Activated CD8-positive, alpha-beta T cell treated with anti-CD3 and anti-CD28 coated beads, Interleukin-2, amount 10 ng/mL, durations not matched to agents 7 days and 5 days (primary cell): Measurements from ENCODE around the gene CSMD2. TPM values are rescaled to one million over a fixed set of nuclear protein-coding genes. Genes with fewer than 3 reads are reported as not detected.
"Not testable (repeated sequence)": the region's sequence is repeated elsewhere in the genome, so short reads cannot be mapped to it uniquely, and the experiment has no call there.

Source experiments
- ATAC-seq: fragments of 150-1000 bp; cut with Tn5 transposase; one replicate; pipeline ENCODE4 v1.10.0; 2021; ENCODE audit warnings: moderate library complexity
- CTCF ChIA-PET: fragments of 350-600 bp; sonication (Branson Sonifier 250); formaldehyde crosslinking; loops from one replicate; lab custom pipeline; 2021; ENCODE audit warnings: antibody characterized with exemption; lab: Charles Lee
- POLR2A ChIA-PET: fragments of 350-600 bp; sonication (Branson Sonifier 250); formaldehyde crosslinking; loops from one replicate; lab custom pipeline; 2021; ENCODE audit warnings: antibody characterized with exemption; lab: Charles Lee
- DNase-seq: peaks from one replicate; pipeline ENCODE4 v3.0.0-alpha.2; 2020
- H3K27ac Mint-ChIP-seq: one replicate; pipeline ENCODE4 v1.8.0; 2021; ENCODE audit warnings: mild to moderate bottlenecking, mixed read lengths
- H3K27me3 Mint-ChIP-seq: one replicate; pipeline ENCODE4 v1.8.0; 2021; ENCODE audit warnings: low read depth, mixed read lengths
- H3K36me3 Mint-ChIP-seq: one replicate; pipeline ENCODE4 v1.8.0; 2021; ENCODE audit warnings: low read depth, mixed read lengths
- H3K4me1 Mint-ChIP-seq: one replicate; pipeline ENCODE4 v1.8.0; 2021; ENCODE audit warnings: low read depth, mixed read lengths
- H3K4me3 Mint-ChIP-seq: one replicate; pipeline ENCODE4 v1.8.0; 2021; ENCODE audit warnings: mild to moderate bottlenecking, mixed read lengths
- H3K9me3 Mint-ChIP-seq: one replicate; pipeline ENCODE4 v1.8.0; 2022; ENCODE audit warnings: mixed read lengths; ENCODE audit not compliant: insufficient read depth
- total RNA-seq, 2 experiments: library from RNA; stranded (reverse); gene quantifications; one replicate each; pipeline ENCODE4 v1.2.3, GENCODE V29; 2021

Gene CSMD2
- total RNA-seq, 2 experiments from 2014 or later = not detected

DNA sequence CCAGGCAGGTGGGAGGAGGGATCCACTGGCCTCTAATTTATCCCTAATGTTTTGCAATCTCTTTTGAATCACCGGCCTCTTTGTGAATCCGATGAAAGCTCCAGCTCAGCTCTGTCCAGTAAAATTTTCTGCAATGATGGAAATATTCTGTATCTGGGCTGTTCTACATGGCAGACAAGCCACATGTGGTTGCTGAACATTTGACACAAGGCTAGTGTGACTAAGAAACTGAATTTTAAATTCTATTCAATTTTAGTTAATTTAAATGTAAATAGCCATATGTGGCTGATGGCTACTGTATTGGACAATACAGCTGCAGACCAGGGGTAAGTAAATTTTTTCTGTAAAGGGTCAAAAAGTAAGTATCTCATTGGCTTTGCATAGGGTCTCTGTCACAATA is 135.1 kb downstream of the CSMD2 start:
- ATAC-seq (no peak), DNase-seq (no peak)
- CTCF ChIA-PET = no interaction called here
- no peaks in the 10 kb centered on the region for H3K9me3 Mint-ChIP-seq
- H3K27me3 Mint-ChIP-seq = peaks cover 19% of the 10 kb centered on the region
- POLR2A ChIA-PET = no interaction called here
- H3K4me3 Mint-ChIP-seq = no peak overlapping the region
- H3K4me1 Mint-ChIP-seq = no peaks in the 10 kb centered on the region
- no peak overlapping the region for H3K27ac Mint-ChIP-seq
- no peaks in the 10 kb centered on the region for H3K36me3 Mint-ChIP-seq

DNA sequence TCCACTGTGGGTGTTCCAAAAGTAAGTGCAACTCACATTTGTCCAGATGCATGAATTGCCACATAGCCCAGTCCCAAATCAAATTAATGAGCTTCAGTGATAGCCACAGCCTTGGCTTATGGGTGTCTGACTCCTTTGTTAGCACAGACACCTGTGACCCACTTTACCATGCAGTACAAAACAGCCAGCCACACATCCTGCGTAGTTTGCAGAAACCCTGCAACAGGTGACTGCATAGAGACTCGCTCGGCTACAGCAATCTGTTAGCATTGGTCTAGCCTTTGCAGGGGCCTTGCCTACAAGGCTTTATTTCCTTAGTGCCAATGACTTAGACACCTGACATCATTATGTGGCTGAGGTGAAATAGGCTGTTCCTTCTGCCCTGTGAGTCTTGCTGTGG is 135.5 kb downstream of the CSMD2 start:
- H3K4me3 Mint-ChIP-seq = no peak overlapping the region

DNA sequence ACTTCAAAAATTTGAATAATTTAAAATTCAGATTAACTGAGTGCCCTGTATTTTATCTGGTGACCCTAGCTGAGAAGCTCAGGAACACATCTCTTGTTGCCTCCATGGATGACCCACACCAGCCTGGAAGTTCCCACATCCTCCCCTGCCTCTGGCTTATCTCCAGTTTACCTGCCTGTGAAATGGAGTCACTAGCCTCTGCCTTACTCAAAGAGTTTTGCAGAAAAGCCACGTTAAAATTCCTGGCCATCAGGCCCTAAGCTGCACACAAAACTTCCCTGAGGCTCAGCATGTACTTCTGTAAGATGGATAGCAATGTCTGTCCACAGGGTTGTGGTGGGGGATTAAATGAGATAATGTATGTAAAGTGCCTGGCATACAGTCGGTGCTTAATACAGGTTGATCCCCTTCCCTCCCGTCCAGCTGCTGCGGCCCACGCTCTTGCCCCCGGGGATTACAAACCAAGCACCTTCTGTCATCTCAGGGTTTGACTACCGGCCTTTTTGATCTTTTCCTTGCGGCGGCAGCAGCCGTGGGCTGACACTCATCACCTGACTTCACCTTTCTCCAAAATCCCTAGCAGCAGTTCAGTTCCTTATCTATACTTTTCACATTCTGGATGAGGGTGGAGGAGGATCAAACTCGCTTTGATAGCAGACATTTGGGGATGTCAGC is 136.5 kb downstream of the CSMD2 start:
- H3K27ac Mint-ChIP-seq = no peak overlapping the region
- CTCF ChIA-PET = no interaction called here

More for the DNA sequence above, 135.5 kb downstream of the CSMD2 start:
- DNase-seq = no peak
- no peaks in the 10 kb centered on the region for H3K4me1 Mint-ChIP-seq
- ChIA-PET CTCF (no interaction called here), POLR2A (no interaction called here)
- no peaks in the 10 kb centered on the region for H3K36me3 Mint-ChIP-seq
- H3K9me3 Mint-ChIP-seq = no peaks in the 10 kb centered on the region
- no peak overlapping the region for H3K27ac Mint-ChIP-seq
- no peak for ATAC-seq
- peaks cover 21% of the 10 kb centered on the region for H3K27me3 Mint-ChIP-seq

DNA sequence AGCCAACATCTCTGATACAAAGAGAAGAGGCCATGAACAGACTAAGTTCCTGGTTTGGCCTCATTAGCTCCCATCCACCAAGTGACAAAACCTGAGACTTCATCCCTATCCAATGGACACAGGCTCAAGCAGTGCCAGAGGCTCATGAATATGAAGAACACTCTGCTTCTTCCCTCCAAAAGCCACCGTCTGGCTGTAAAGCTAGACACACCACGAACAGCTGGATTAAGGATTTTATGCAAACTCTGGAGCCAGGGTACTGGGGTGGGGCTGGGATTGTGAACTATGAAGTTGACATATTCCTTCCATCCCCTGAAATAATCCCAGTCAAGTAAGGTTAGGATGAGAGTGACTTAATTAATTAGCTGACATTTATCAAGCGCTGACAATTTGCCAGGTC is 139.4 kb downstream of the CSMD2 start:
- no peaks in the 10 kb centered on the region for H3K36me3 Mint-ChIP-seq
- H3K27ac Mint-ChIP-seq = no peak overlapping the region
- H3K4me1 Mint-ChIP-seq = no peaks in the 10 kb centered on the region
- ATAC-seq (no peak), DNase-seq (no peak)
- H3K27me3 Mint-ChIP-seq = peaks cover 21% of the 10 kb centered on the region
- CTCF ChIA-PET = no interaction called here
- H3K4me3 Mint-ChIP-seq = no peak overlapping the region
- H3K9me3 Mint-ChIP-seq = no peaks in the 10 kb centered on the region
- POLR2A ChIA-PET = no interaction called here

More for the DNA sequence above, 136.5 kb downstream of the CSMD2 start:
- peaks cover 21% of the 10 kb centered on the region for H3K27me3 Mint-ChIP-seq
- no peak overlapping the region for H3K4me3 Mint-ChIP-seq
- POLR2A ChIA-PET = no interaction called here
- ATAC-seq (no peak), DNase-seq (no peak)
- H3K9me3 Mint-ChIP-seq = no peaks in the 10 kb centered on the region
- no peaks in the 10 kb centered on the region for H3K36me3 Mint-ChIP-seq
- no peaks in the 10 kb centered on the region for H3K4me1 Mint-ChIP-seq

DNA sequence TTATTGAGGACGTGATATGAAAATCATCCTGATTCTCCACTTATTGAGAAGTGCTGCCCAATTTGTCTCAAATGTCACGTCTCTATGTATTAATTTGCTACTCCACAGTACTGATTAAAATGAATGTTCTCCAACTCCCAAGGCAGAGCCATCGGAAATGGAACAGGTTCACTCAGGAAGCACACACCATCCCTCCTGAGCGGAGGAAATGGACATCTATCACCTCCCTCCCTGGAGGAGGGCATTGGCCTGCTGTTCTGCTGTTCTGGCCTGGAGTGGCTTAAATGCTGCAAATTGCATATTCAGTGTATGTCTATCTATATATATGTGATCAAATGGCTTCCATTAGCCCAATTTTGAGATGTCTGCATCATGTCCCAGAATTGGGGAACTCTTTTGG is 140.5 kb downstream of the CSMD2 start:
- H3K36me3 Mint-ChIP-seq = no peaks in the 10 kb centered on the region
- H3K27me3 Mint-ChIP-seq = peaks cover 21% of the 10 kb centered on the region
- no peaks in the 10 kb centered on the region for H3K4me1 Mint-ChIP-seq
- no peak overlapping the region for H3K4me3 Mint-ChIP-seq
- no peaks in the 10 kb centered on the region for H3K9me3 Mint-ChIP-seq
- no peak for DNase-seq
- no peak overlapping the region for H3K27ac Mint-ChIP-seq
- ChIA-PET POLR2A (no interaction called here), CTCF (interaction anchor here (1.8 kb wide), 1 partner anchor 11 kb away, joined by 5 read pairs; no protein-coding TSS in a partner anchor)
- no peak for ATAC-seq

DNA sequence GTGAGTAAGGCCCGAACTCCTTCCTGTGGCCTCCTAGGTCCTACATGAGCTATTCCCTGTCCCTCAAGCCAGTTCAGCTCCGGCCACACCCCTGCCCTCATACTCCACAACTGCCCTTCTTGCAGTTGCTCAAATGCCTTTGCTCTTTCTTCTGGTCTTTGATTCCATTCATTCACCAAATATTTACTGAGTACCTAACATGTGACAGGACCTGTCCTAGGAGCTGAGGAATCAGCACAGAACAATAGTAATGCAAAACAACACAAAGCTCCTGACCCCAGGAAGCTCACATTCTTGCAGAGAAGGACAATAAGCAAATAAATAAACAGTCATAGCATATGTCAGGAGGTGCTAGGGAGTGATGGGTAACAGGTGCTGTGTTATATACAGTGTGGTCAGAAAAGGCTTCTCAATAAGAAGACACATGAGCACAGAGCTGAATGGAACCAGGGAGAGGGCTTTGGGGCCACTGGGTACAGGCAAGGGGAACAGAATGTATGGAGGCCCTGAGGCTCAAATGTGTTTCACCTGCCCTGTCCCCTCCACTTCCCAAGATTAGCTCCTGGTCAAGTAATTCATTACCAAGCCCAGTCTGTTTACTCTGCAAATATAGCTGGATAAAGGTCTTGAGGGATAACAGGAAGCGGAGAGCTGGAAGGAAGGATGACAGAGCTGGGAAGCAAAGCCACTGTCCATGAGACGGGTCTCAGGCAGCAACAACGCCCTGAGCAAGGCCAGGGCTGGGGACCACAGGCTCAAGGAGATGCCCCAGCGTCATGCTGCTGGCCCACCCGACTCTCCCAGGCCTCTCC is 145.1 kb downstream of the CSMD2 start:
- ATAC-seq (no peak), DNase-seq (no peak)
- H3K9me3 Mint-ChIP-seq = no peaks in the 10 kb centered on the region
- H3K27me3 Mint-ChIP-seq = peaks cover 2% of the 10 kb centered on the region
- no peak overlapping the region for H3K4me3 Mint-ChIP-seq
- no peaks in the 10 kb centered on the region for H3K36me3 Mint-ChIP-seq
- H3K4me1 Mint-ChIP-seq = no peaks in the 10 kb centered on the region
- CTCF ChIA-PET = no interaction called here
- H3K27ac Mint-ChIP-seq = no peak overlapping the region
- POLR2A ChIA-PET = no interaction called here

DNA sequence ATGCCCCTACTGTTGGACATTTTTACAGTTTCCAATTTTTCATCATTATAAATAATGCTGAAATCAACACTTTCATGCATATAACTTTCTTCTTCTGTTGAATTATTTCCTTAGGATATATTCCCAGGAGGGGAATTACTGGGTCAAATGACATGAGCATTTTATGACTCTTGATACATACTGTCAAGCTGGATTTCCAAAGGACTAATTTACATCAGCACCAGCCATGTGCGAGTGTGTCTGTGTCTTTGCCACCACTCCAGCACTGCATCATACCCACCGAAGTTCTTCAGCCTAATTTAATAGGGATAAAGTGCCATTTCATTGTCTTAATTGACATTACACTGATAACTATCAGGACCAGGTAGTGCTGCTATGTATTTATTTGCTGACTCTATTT is 146.7 kb downstream of the CSMD2 start:
- DNase-seq = no peak
- no peak overlapping the region for H3K27ac Mint-ChIP-seq
- CTCF ChIA-PET = no interaction called here
- ATAC-seq = no peak
- no peaks in the 10 kb centered on the region for H3K9me3 Mint-ChIP-seq
- H3K4me3 Mint-ChIP-seq = no peak overlapping the region
- H3K27me3 Mint-ChIP-seq = no peaks in the 10 kb centered on the region
- POLR2A ChIA-PET = no interaction called here
- H3K36me3 Mint-ChIP-seq = no peaks in the 10 kb centered on the region
- no peaks in the 10 kb centered on the region for H3K4me1 Mint-ChIP-seq

DNA sequence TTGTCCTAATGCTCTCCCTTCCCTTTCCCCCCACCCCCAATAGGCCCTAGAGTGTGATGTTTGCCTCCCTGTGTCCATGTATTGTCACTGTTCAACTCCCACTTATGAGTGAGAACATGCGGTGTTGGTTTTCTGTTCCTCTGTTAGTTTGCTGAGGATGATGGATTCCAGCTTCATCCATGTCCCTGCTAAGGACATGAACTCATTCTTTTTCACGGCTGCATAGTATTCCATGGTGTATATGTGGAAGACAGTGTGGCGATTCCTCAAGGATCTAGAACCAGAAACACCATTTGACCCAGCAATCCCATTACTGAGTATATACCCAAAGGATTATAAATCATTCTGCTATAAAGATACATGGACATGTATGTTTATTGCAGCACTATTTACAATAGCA is 148.7 kb downstream of the CSMD2 start:
- ATAC-seq, H3K9me3 Mint-ChIP-seq, H3K27ac Mint-ChIP-seq, H3K4me1 Mint-ChIP-seq, H3K4me3 Mint-ChIP-seq, H3K36me3 Mint-ChIP-seq, DNase-seq, CTCF ChIA-PET, H3K27me3 Mint-ChIP-seq, POLR2A ChIA-PET: not testable (repeated sequence)

DNA sequence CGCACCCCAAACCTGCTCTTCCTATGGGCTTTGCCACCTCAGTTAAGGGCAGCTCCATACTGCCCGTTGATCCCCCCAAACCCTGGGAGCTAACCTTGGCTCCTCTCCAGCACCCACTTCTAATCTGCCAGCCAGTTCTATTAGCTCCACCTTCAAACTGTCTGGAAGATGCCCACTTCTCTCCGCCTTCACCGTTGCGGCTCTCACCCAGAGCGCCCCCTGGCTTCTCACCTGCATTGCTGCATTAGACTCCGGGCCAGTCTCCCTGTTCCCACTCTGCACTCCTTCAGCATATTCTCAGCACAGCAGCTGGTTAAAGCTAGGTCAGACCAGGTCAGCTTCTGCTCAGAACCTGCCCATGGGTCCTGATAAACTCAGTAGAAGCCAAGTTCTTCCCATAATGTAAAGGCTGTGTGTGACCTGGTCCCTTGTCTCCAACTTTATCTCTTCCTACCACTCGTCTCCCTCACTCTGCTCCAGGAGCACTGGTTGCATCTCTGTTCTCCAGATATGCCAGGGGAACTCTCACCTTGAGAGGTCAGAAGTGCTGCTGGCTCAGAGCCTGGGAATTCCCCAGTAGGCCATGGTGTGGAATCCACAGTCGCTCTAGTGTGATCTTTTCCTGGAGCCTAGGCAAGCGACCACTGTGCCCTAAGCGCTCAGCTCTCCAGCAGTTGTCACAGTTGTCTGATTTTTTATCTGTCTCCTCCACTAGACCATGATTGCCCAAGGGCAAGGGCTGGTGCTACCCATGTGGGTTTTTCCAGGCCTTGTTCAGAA is 150.9 kb downstream of the CSMD2 start:
- CTCF ChIA-PET = interaction anchor here (1.0 to 2.3 kb wide), 4 partner anchors 9 to 381 kb away, joined by 3 to 12 read pairs (median 4); no protein-coding TSS in a partner anchor
- Mint-ChIP-seq H3K4me3 (no peak overlapping the region), H3K27me3 (no peaks in the 10 kb centered on the region), H3K9me3 (no peaks in the 10 kb centered on the region), H3K4me1 (no peaks in the 10 kb centered on the region), H3K27ac (no peak overlapping the region), H3K36me3 (no peaks in the 10 kb centered on the region)
- POLR2A ChIA-PET = no interaction called here
- DNase-seq (peak; percentile 22), ATAC-seq (no peak)

DNA sequence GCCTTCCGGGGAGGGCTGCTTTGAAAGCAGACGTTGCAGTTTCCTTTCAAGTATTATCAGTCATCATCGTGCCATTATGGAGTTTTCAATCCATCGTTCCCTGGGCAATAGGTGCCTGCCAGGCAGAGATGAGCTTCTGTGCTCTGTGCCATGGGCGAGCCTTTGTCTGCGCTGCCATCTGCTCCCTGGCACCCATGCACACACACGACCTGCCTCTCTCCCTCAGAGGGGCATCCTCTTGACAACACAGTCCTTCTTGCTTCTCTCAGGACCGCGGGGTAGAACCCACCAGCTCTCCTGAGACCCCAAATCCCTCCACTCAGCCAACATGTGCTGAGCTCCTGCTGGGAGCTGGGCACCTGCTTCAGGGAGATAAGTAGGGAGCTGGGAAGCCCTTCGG is 151.9 kb downstream of the CSMD2 start:
- ATAC-seq = no peak
- ChIA-PET CTCF (interaction anchor here (1.0 to 2.3 kb wide), 4 partner anchors 10 to 380 kb away, joined by 3 to 12 read pairs (median 4); no protein-coding TSS in a partner anchor), POLR2A (no interaction called here)
- no peaks in the 10 kb centered on the region for H3K4me1 Mint-ChIP-seq
- H3K9me3 Mint-ChIP-seq = no peaks in the 10 kb centered on the region
- no peak overlapping the region for H3K4me3 Mint-ChIP-seq
- DNase-seq = no peak
- H3K27me3 Mint-ChIP-seq = no peaks in the 10 kb centered on the region
- no peaks in the 10 kb centered on the region for H3K36me3 Mint-ChIP-seq
- no peak overlapping the region for H3K27ac Mint-ChIP-seq

DNA sequence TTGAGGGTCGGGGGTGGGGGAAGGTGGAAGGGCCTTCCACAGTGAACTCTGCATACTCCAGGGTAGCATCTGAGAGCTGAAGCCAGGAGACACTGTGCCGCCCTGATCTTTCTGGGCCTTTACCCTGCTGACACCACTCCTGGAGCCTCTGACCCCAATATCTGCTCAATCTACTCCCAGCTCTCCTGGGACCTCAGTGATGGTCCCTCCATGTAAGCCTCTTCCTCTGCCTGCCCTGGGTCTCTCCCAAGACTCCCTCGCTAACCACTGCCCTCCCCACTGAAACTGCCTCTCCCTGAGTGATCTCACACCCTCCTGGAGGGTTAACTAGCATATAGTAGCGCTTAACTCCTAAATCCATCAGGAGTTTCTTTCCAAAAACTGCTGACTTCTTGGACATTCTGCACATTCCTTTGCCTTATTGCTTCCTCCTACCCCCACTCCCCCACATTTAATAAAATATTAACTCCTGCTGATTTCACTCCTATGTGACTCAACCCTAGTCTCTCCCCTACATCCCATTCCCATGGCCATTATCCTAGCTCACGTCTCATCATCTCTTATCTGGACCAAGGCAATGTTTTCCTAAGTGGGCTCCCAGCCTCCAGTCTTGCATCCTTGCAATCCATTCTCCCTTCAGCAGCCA is 155.6 kb downstream of the CSMD2 start:
- DNase-seq (no peak), ATAC-seq (no peak)
- ChIA-PET POLR2A (no interaction called here), CTCF (no interaction called here)
- H3K27me3 Mint-ChIP-seq = no peaks in the 10 kb centered on the region
- H3K9me3 Mint-ChIP-seq = no peaks in the 10 kb centered on the region
- no peak overlapping the region for H3K27ac Mint-ChIP-seq
- H3K36me3 Mint-ChIP-seq = no peaks in the 10 kb centered on the region
- H3K4me3 Mint-ChIP-seq = no peak overlapping the region
- H3K4me1 Mint-ChIP-seq = no peaks in the 10 kb centered on the region
